ENCODE measurements around the gene IL13RA1.
"Not testable (repeated sequence)": the region's sequence is repeated elsewhere in the genome, so short reads cannot be mapped to it uniquely, and the experiment has no call there.

The IL13RA1 gene

DNA sequence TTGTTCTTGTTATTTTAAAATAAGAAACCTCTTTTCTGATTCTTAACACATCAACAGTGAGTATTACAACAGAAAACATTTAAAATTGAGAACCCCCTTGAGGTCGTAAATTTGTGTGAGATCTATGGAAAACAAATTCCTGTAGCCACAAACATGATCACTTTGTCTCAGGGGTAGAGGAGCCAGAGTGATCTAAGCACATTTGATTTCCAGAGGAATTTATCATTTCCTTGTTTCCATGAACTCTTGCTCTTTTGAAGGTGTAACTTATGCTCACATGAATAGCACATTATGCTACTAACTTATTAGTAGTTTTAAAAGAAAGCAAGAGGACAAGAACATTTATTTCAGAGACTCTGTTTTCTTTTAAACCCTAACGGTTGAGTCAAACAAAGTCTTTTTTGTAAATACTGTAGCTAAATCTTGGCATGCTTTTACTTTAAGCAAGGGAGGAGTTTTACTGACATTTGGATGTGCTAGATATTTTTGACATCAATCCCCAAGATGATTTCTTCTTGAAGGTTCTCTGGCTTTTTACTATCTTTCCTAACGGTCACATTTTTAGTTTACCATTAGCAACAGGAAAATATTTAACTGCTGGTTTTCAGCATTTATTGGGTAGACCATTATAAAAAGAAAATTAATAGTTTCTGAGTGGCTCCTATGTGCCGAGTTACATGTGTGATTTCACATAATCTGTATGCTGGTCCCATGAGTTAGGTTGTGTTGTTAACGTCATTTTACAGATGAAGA is 68.3 kb downstream of the IL13RA1 start:
- no peak for DNase-seq

DNA sequence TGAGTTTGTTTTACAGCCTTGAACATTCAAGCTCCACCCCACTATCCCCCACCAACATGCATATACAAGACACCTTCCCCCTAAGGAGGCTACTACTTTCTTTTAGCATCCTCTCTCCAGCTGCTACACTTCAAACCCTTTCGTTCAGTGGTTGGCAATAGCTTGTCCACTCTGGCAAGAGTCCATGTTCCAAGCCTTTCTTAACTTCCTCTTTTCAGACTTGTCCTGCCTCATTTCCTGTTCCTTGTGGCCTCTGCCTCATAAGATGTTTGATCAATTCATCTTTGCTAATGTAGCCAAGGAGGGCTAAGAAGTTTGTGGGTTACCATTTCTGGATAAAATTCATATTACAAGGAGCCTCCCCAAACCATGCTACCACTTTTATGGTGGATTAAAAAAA is 75.5 kb downstream of the IL13RA1 start:
- no peak for DNase-seq

- peak; percentile 18 for DNase-seq
Measured at GRCh38 chrX:118807151-118808017, 80.0 kb downstream of the IL13RA1 start.

DNA sequence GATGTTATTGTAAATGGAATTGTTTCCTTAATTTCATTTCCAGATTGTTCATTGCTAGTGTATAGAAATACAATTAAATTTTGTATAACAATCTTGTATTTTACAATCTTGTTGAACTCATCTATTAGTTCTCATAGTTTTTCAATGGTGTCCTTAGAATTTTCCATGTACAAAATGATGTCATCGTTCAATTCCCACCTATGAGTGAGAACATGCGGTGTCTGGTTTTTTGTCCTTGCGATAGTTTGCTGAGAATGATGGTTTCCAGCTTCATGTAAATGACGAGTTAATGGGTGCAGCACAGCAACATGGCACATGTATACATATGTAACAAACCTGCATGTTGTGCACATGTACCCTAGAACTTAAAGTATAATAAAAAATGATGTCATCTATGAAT is 89.9 kb downstream of the IL13RA1 start:
- DNase-seq, result not testable (repeated sequence)

GRCh38 chrX:118823263-118824172 is 96.1 kb downstream of the IL13RA1 start, which contains the start of gene ZCCHC12:
Gene ZCCHC12, plus strand, starts transcription at chrX:118823824. Its CDS starts 1,421 bp downstream, at chrX:118825245.
- no peak for DNase-seq

- no peak for DNase-seq
Measured at GRCh38 chrX:118824173-118824730, 96.8 kb downstream of the IL13RA1 start.

GRCh38 chrX:118825227-118825626 is 97.8 kb downstream of the IL13RA1 start:
- no peak for DNase-seq

- no peak for DNase-seq
Measured at GRCh38 chrX:118839334-118839958, 112.0 kb downstream of the IL13RA1 start.
